ENCODE results near the gene EML4.

DNA sequence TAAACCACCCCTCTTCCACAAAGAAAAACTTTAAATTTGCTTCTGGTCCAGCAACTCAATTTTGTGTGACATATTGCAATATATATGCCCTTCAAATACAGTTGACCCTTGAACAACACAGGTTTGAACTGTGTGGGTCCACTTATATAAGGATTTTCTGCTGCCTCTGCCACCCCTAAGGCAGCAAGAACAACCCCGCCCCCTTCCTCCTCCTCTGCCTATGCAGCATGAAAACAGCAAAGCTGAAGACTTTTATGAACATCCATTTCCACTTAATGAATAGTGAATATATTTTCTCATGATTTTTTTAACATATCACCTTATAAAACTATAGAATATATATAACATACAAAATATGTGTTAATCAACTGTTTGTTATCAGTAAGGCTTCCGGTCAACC lies 58.3 kb downstream of the EML4 start:
- no peak for TF ChIP-seq CTCF (conservative IDR thresholded peaks at IDR 0.05; ENCODE audit: low read depth, low read length)
- no peak for TF ChIP-seq EZH2 (IDR thresholded peaks at IDR 0.05; ENCODE audit: low read length, unreplicated experiment)
- TF ChIP-seq EZH2phosphoT487 (IDR thresholded peaks at IDR 0.05; ENCODE audit: borderline replicate concordance, low read length), result no peak
